RKO (cell line): ENCODE data around the gene FOXP2.
"Not testable (repeated sequence)": the region's sequence is repeated elsewhere in the genome, so short reads cannot be mapped to it uniquely, and the experiment has no call there.

ENCODE experiments used
- DNase-seq: peaks from one replicate; pipeline ENCODE4 v3.0.0-alpha.2; 2016; ENCODE audit warnings: low spot score

Gene FOXP2

DNA sequence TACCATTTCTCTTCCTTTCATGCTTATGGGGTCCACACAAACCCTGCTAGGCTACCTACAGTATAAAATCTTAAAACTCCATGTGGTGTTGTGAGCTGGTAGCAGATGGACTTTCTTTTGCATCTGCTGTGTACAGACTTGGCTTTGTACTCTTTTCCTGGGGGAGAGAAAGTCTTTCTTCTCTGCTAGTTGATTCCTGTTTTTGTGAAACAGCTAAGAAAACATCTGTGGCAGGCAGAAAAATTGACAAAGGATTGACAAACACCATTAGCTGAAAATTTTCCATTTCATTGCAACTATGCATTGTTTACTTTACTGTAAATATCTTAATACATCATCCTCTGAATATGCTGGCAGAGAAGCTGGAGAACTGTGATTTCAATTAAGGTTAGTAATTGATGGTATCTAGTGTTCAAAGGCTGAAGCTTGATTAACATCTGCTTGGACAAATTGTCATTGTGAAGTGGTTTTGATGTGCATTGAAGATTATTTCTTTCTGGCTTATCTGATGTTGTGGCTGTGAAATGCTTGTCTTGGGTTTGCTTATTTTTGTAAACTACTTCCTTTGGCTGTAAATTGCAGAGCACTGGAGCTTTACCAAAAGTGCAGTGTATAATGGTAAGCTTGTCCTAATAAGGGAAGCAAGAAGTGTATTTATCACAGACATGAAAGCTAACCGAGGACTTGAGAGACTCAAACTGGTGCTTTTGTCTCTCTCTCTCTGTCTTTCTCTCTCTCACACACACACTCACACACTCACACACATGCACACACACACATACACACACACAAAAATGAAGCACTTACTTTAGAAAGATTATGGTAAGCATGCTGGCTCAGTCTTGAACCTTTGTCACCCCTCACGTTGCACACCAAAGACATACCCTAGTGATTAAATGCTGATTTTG is at the start of gene FOXP2:
Gene FOXP2, plus strand, starts transcription at position 660 of the 908 bp plus-strand sequence. CDS start 11,697 bp downstream, outside the sequence.
- DNase-seq, result no peak

GRCh38 chr7:114365791-114366190 is 48.8 kb upstream of the FOXP2 start:
- no peak for DNase-seq

- no peak for DNase-seq
Observed at GRCh38 chr7:114368492-114368891, 46.1 kb upstream of the FOXP2 start.

DNA sequence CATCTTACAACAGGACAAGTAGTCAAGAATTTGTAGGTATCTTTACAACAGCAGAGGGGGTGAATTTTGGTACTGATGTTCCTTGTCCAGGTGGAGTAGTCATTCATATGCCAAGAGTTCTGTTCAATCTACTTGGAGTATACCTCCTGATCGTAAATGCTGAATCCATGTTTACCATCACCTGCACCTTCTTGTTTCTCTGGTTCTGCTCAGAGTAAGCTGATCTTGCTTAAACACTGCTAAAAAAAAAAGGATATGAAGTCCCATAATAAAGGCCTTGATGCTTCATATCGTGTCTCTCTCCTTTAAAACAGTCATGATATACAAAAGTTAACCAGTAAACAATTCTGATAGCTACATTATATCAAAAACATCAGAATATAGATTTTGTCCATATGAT is 45.3 kb upstream of the FOXP2 start:
- no peak for DNase-seq

- no peak for DNase-seq
Observed at GRCh38 chr7:114372619-114373018, 42.0 kb upstream of the FOXP2 start.

DNA sequence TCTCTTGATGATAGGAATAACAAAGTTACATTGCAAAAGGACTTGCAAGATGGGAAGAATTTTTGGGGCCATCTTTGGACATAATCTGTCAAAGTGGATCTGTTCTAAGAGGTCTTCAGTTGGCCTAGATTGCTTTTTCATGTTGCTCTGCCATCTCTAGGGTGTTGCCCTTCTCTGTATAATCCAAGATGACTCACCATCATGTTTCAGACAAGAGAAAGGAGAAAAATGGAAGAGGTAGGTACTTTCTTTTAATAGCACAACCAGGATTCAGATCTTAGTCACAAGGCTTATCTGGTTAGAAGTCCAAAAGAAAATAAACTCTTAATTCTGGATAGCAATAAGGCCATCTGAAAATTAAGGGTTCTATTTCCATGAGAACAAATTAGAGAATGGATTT is 38.7 kb upstream of the FOXP2 start:
- DNase-seq, result no peak

- DNase-seq, result not testable (repeated sequence)
Observed at GRCh38 chr7:114383946-114384345, 30.7 kb upstream of the FOXP2 start.

DNA sequence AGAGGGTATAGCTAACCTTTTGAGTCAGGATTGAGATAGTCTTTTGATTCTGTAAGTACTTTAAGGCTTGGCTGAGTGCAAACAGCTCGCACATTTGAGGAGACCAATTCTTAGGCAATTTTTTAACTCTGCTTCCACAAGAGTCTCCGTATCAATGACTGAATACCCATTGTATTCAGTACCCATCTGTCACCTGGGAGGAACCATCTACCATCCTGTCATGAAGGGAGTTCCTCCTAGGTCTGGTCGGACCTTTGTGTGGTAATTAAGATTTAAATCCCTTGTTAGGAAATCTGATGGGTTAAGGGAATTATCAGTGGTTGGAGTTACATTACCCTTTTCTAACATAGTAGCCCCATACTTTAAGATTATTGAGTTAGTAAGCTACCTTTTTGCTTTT is 30.3 kb upstream of the FOXP2 start:
- DNase-seq, result not testable (repeated sequence)

- DNase-seq, result no peak
Observed at GRCh38 chr7:114388021-114388420, 26.6 kb upstream of the FOXP2 start.

DNA sequence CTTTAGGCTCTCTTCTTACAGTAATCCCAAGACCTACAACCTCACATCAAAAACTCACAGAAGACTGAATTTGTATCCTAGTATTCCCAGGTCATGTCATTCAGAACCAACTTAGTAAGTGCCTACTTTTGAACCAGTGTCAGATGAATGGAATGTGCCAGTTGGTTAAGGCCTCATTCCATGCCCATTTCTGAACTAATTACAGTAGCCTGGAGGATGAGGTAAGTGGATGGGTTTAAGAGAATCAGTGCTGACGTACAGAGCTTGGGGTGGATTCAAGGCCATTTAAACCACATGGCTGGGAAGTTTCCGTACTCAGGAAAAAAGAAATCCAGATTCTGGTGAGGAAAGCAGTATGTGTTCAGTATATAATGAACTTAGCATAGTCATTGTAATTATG is 21.9 kb upstream of the FOXP2 start:
- DNase-seq, result no peak

DNA sequence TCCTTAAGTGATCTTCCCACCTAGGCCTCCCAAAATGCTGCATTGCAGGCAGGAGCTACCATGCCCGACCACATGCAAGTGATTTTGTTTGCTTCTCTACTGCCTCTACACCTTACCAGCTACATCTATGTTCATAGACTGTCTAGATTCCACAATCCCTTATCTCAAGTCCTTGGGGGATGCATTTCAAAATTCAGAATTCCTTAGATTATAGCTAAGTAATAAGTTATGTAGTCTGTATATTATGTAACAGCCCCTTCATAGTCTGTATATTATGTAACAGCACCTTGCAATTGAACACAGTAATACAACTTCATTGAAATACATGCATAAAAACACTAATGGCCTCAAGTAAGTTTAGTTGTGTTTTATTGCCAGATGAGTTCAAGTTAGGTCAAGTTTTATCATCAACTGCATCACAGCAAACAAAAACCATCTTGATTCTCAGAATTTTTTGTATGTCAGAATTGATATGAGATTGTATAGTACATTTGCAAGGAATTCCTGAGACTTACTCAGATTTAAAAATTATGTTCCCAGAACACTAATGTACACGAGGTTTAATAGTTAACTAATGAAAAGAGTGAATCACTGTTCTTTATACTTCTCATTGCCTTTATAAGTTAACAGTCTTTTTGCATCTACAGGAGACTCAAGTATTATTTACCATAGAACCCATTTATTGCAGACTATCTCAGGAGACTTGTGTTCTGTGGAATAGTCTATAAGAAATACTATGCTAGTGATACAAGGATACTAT is 11.6 kb upstream of the FOXP2 start:
- DNase-seq, result no peak

- peak; percentile 49 for DNase-seq
Observed at GRCh38 chr7:114405427-114405826, 9.2 kb upstream of the FOXP2 start.

GRCh38 chr7:114409750-114410149 is 4.9 kb upstream of the FOXP2 start:
- peak; percentile 70 for DNase-seq

DNA sequence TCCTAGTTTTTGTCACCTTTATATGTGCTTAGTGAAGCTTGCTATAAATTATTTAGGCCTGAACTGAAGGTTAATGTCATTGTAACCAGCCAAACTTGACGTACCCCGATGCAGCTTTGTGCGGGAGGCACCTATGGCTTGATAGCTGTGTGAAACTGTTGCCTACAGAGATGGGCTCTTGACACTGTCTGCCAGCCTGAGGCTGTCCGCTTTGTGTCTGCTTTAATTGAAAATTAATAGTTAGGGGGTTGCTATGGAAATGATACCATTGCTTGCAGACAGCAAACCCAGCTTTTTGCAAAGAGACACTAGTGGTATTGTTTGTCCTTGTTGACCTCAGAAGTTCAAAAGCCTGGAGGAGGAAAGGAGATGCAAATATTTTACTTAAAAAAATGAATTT is 2.1 kb upstream of the FOXP2 start:
- DNase-seq, result no peak

- no peak for DNase-seq
Observed at GRCh38 chr7:114413761-114414155, 857 bp upstream of the FOXP2 start.

DNA sequence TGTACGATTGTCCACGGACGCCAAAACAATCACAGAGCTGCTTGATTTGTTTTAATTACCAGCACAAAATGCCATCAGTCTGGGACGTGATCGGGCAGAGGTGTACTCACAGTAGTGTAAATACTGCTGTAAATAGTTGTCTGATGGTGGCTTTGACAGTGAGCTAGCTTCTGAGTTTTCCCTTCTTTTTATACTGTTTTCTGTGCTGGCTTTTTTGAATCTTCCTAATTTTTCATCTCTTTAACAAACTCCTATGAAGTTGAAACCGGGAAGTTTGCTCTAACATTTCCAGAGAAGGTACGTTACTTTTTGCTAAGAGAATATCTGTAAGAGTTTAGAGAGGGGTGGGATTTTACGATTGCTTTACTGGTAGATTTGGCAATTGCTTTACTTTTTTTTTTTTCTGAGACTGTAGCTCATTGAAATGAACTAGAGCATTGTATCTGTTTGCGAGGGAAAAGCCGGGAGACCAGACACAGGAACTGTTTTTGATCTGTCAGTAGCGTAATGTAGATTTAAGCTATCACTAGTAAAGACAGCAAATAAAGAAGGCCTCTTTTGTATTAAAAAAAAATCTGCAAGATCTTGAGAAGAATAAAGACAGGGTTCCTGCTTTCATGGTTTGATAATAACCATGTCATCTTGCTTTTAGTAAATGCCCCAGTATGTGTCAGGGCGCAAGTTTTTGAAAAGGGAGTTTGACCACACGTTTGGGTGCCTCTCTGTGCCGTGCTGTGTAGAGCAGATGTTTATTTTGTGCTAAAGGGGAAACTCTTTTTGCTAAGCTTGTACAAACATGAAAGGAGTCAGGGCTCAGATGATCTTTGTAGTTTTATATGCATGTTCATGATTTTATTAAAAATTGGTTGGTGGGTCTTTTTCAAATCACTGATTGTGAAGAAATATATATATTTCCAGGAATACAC is 712 bp downstream of the FOXP2 start:
- no peak for DNase-seq

DNA sequence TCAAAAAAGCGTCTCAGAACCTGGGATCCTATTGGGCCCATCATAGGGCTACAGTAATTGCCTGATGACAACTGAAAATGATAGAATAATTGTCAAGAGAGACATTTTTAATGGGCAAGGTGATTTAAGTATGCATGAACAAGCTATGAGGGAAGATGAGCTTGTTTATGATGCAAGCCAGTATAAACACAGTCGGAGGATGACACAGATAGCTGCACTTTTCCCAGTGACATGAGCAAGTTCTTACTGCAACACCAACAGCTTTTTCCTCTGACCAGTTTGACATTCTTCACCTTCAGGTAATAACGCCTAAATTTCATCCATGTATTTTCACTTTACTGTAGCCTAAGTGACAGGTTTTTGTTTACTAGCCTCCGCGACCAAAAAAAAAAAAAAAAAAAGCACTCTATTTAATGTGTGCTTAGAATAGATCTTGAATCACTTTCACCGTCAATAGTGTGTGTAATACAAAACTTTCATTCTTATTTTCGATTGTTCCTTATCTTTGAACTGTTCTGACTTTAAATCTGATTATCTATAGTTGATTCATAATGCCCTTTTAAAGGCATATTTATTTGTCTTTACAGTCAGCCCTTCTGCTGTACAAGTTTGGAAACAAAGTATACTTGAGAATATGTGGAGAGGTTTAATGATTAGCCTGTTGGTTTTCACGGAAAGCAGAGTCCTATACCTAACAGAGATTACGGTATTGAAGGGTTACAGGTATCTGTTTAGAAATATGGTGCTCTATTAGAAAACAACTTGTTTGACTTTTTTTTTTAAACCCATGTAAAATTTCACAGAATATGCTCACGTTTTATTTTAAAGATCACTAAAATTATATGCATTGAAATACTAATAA is 1.7 kb downstream of the FOXP2 start:
- no peak for DNase-seq

DNA sequence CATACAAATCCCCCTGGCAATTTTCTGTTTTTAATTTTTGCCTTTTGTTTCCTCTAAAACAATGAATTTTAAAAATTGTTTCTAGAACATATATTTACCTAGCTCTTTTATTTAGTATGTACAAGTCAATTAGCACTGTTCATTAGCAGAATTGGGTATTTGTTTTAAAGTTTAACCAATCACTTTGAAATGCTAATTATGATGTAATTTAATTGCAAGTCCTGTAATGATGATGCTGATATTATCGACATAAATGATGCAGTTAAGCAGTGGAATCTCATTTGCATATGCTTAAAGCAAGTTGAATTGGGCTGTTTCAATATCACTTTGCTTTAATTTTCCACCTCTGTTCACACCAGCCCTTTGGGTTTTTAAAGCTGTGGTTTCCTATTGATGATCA is 2.7 kb downstream of the FOXP2 start:
- no peak for DNase-seq

DNA sequence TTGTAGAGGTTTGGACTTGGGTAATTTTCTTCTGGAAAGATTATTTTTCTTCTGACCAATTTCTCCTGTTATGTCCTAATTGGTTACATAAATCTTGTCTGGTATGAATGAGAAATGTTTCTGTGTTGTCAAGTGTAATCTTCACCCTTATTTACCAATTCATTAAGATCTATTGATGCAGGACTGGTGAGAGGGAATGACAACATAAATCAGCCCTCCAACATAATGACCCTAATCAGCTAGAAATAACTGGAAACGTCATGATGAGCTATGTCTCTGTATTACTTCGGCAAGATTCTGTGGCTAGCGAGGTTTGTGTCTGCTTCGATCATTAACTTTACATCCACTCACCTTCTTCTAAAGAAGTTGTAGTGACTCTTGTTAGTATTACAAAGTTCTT is 3.5 kb downstream of the FOXP2 start:
- no peak for DNase-seq

GRCh38 chr7:114419441-114420272 is 5.0 kb downstream of the FOXP2 start:
- no peak for DNase-seq
